ENCODE measurements around the gene SPDYE11.
A peak's percentile ranks its signal among the peaks of the same experiment; 100 is the strongest.
"Not testable (repeated sequence)": the region's sequence is repeated elsewhere in the genome, so short reads cannot be mapped to it uniquely, and the experiment has no call there.

SPDYE11 gene, protein sequence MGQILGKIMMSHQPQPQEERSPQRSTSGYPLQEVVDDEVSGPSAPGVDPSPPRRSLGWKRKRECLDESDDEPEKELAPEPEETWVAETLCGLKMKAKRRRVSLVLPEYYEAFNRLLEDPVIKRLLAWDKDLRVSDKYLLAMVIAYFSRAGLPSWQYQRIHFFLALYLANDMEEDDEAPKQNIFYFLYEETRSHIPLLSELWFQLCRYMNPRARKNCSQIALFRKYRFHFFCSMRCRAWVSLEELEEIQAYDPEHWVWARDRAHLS

DNA sequence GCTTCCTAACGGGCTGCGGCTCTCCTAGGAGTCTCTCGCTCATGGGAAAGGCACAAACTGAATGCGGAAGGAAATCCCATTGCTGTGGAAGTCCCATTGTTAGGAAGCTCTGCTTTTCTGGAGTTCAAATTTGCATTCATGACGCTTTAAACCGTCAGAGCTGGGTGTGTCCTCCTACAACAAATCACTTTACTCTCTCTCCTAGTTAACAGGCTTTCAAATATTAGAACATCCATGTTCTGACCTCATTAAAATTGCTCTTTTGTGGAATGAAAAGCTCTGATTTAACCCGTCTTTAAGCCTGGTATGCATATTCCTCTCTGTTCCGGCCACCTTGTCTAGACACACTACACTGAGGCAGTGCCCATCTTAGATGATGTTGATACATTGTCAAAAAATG is at the start of gene SPDYE11:
Gene SPDYE11 (minus strand): TSS at position 101 of the 400 bp plus-strand sequence. CDS start 1,800 bp downstream, outside the sequence.
- DNase-seq (ENCODE audit: low read depth in 3 of 3, low spot score in 1 of 3): not testable (repeated sequence)

DNA sequence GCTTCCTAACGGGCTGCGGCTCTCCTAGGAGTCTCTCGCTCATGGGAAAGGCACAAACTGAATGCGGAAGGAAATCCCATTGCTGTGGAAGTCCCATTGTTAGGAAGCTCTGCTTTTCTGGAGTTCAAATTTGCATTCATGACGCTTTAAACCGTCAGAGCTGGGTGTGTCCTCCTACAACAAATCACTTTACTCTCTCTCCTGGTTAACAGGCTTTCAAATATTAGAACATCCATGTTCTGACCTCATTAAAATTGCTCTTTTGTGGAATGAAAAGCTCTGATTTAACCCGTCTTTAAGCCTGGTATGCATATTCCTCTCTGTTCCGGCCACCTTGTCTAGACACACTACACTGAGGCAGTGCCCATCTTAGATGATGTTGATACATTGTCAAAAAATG is 28.2 kb upstream of the SPDYE11 start, which contains the start of gene SPDYE9:
Gene SPDYE9 (minus strand): TSS at position 101 of the 400 bp plus-strand sequence. CDS start 1,800 bp downstream, outside the sequence.
- not testable (repeated sequence) for DNase-seq (ENCODE audit: low read depth in 3 of 3, low spot score in 1 of 3)

DNA sequence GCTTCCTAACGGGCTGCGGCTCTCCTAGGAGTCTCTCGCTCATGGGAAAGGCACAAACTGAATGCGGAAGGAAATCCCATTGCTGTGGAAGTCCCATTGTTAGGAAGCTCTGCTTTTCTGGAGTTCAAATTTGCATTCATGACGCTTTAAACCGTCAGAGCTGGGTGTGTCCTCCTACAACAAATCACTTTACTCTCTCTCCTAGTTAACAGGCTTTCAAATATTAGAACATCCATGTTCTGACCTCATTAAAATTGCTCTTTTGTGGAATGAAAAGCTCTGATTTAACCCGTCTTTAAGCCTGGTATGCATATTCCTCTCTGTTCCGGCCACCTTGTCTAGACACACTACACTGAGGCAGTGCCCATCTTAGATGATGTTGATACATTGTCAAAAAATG is 28.0 kb downstream of the SPDYE11 start, which contains the start of gene SPDYE8:
Gene SPDYE8 (minus strand): TSS at position 101 of the 400 bp plus-strand sequence. CDS start 1,800 bp downstream, outside the sequence.
- not testable (repeated sequence) for DNase-seq (ENCODE audit: low read depth in 3 of 3, low spot score in 1 of 3)

DNA sequence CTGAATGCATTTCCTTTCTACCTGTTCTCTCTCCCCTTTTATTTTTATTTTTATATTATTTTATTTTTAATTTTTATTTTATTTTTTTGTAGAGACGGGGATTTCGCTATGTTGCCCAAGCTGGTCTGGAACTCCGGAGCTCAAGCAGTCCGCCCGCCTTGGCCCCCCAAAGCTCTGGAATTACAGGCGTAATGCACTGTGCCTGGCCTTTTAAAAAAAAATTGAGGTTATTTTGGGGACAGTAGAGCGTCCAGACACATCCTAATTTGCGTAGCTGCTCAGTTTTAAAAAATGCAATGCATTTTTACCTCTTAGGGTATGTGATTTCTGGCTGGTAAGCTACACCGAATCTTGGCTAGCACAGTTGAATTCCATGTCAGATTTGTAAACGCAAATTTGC is 51.2 kb downstream of the SPDYE11 start:
- DNase-seq (ENCODE audit: low read depth in 3 of 3, low spot score in 1 of 3): not testable (repeated sequence)

DNA sequence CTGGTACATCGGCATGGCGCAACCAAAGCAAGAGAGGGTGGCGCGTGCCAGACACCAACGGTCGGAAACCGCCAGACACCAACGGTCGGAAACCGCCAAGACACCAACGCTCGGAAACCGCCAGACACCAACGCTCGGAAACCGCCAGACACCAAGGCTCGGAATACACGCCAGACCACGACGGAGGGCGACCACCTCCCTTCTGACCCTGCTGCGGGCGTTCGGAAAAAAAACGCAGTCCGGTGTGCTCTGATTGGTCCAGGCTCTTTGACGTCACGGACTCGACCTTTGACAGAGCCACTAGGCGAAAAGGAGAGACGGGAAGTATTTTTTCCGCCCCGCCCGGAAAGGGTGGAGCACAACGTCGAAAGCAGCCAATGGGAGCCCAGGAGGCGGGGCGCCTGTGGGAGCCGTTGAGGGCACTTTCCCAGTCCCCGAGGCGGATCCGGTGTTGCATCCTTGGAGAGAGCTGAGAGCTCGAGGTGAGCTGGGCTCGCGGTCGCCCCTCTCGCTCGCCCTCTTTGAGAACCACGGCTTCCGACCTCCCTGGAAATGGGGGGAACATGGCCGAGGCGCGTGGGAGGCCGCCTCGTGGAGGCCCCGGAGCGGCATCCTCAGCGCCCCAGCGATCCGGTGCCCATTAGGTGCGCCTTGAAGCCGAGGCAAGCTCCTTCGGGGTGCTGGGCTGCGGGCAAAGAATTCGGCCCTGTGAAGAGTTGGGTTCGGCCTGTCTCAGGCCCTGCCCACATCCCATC is 51.8 kb downstream of the SPDYE11 start:
- peak; percentile 68 to 76 (median 76) for DNase-seq (ENCODE audit: low read depth in 3 of 3, low spot score in 1 of 3)

DNA sequence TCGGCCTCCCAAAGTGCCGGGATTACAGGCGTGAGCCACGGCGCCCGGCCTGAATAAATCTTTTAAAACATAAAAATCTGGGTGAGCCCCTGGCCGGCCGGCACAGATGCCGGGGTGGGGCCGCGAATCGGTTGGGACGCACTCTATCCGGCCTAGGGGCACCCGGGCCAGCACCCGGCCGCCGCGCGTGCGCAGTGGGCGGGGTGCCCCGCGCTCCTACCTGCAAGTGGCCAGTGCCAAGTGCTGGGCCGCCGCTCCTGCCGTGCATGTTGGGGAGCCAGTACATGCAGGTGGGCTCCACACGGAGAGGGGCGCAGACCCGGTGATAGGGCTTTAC is 52.4 kb downstream of the SPDYE11 start:
- peak; percentile 28 to 56 (median 28) for DNase-seq (ENCODE audit: low read depth in 3 of 3, low spot score in 1 of 3)

DNA sequence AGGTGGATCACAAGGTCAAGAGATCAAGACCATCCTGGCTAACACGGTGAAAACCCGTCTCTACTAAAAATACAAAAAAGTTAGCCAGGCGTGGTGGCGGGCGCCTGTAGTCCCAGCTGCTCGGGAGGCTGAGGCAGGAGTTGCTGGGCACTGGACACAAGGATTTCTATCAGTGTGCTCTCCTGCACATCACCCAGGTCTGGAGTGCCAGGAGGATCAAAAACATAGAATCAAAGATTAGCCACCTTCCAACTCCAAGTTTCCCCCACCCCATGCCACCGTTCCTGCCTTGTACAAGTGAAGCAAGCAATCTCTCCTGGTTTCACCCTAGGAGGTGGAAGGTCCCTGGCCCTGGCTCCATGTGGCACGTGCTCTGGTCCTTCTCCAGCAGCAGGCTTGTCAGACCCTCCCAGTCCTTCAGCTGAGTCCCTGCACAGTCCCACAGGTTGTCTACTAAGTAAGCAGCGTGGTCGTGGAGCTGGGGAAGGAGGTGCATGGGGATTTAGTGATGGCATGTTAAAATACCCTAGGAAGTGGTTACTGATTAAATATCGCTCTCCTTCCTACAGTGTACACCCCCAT is 59.7 kb downstream of the SPDYE11 start:
- not testable (repeated sequence) for DNase-seq (ENCODE audit: low read depth in 3 of 3, low spot score in 1 of 3)
